GM18867 (cell line): ENCODE measurements around the gene OLFML1.

Source experiments
- ATAC-seq: cut with Tn5 transposase; IDR thresholded peaks from one replicate; pipeline ENCODE4 v1.9.1; 2021; ENCODE audit warnings: mild to moderate bottlenecking, moderate library complexity; ENCODE audit not compliant: unreplicated experiment

Gene OLFML1

DNA sequence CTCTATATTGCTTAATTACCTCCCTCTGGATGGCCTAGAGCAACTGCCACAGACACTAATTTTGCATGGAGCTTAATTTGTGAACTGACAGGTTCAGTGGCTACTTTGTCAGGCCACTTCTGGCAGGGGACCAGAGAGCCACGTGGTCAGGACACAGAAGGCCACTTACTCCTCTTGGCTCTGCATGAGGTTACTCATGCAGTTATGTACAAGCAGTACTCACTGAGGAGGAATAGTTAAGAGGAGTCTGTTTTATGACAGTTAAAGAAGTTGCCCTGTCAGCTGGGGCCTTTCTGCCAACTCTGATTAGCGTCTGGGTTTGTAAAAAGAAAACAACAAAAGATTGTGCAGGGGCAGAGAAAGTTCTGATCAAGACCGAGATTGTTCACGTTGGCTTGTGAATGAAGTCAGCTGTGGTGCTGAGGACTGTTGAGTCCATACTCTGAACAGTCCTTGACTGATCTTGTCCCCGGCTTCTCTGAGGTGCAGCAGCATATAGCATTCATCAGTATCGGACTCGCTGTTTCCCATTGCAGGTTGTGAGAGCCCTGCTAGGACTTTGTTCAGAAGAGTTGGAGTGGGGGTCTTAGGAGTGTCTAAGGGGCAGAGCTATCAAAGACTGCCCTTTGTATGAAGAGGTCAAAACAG lies 69.9 kb downstream of the OLFML1 start:
- ATAC-seq = no peak

DNA sequence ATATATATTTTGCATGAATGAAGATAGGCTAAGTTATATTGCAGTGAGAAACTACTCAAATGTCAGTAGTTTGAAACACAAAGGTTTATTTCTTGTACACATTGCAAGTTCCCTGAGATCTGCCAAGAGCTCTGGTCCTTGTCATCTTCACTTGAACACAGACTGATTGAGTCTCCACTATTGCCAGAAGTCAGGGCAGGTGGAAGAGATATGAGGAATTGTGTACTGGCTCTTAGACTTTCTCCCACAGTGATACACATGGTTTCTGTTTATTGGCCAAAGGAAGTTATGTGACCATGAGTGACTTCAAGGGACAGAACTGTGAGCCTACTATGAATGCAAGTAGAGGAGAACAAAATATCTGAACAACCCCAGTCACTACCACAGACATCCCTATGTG lies 72.7 kb downstream of the OLFML1 start:
- no peak for ATAC-seq

DNA sequence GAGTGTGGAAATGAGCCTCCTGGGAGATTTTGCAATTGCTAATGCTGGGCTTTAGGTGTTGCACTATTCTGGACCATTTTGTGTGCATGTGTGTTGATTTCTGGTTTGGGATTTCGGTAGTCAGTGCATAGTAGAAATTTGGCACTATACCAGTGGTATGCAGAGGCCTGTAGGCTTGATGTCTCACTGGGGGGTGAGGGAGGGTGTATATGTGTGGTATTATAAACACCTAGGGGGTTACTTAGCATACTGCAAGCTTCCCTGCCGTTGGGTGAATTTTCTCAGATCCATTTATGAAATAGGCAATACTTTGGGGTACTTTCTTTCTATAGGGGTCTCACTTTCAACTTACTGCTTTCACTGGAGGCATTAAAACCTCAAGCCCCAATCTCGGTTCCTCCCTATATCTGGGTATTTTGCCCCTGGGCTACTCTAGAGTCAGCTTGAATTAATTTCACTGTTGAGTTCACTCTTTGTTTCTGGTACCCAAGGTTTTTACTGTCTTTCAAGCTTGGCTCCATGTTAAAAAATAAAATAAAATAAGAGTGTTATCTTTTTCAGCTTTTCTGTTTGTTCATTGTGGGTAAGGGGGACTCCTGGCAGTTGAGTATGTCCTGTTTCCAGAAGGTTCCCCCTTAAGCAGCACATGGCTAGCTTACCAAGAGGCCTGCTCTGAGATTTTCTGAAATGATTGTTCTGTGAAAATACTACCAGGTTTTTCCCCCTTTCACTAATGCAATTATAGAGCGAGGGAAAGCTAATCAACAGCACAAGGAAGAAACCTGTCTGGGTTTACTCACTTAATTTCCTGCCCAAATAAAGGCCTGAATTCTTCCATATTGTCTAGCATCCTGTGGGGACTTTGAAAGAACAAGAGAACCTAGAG lies 74.3 kb downstream of the OLFML1 start:
- ATAC-seq = no peak
